Measurements from ENCODE around the gene CPPED1.

DNA sequence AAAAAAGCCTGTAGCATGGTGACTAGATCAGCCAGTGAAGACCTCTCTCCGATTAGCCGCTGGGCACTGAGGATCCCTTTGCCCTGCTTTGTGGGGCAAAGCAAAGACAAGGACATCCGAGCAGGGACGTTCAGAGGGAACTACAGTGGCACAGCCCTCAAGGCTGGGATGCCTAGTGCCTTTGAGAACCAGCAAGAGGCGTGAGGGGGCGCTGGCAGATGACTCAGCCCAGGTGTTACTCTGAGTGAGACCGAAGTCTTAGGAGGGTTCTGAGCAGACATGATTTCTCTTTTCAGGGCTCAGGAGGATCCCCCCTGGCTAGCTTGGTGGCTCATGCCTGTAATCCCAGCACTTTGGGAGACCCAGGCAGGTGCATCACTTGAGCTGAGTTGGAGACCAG is 178.6 kb downstream of the CPPED1 start:
- TF ChIP-seq EZH2phosphoT487 (IDR thresholded peaks at IDR 0.05; ENCODE audit: borderline replicate concordance, low read length): no peak
- TF ChIP-seq, protein P1, sequence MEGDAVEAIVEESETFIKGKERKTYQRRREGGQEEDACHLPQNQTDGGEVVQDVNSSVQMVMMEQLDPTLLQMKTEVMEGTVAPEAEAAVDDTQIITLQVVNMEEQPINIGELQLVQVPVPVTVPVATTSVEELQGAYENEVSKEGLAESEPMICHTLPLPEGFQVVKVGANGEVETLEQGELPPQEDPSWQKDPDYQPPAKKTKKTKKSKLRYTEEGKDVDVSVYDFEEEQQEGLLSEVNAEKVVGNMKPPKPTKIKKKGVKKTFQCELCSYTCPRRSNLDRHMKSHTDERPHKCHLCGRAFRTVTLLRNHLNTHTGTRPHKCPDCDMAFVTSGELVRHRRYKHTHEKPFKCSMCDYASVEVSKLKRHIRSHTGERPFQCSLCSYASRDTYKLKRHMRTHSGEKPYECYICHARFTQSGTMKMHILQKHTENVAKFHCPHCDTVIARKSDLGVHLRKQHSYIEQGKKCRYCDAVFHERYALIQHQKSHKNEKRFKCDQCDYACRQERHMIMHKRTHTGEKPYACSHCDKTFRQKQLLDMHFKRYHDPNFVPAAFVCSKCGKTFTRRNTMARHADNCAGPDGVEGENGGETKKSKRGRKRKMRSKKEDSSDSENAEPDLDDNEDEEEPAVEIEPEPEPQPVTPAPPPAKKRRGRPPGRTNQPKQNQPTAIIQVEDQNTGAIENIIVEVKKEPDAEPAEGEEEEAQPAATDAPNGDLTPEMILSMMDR (conservative IDR thresholded peaks at IDR 0.05; ENCODE audit: low read depth, low read length): no peak
